ENCODE measurements around the gene SLC35D1.

- TF ChIP-seq CTCF (conservative IDR thresholded peaks at IDR 0.05; ENCODE audit: low read depth, low read length) (no peak), EZH2 (IDR thresholded peaks at IDR 0.05; ENCODE audit: borderline replicate concordance, low read depth, low read length, poor library complexity, severe bottlenecking) (no peak)
Measured at GRCh38 chr1:67041841-67042503, 12.0 kb downstream of the SLC35D1 start.

Measured in A673 (cell line).